ENCODE results near the gene MAPKAPK3.

Gene MAPKAPK3

DNA sequence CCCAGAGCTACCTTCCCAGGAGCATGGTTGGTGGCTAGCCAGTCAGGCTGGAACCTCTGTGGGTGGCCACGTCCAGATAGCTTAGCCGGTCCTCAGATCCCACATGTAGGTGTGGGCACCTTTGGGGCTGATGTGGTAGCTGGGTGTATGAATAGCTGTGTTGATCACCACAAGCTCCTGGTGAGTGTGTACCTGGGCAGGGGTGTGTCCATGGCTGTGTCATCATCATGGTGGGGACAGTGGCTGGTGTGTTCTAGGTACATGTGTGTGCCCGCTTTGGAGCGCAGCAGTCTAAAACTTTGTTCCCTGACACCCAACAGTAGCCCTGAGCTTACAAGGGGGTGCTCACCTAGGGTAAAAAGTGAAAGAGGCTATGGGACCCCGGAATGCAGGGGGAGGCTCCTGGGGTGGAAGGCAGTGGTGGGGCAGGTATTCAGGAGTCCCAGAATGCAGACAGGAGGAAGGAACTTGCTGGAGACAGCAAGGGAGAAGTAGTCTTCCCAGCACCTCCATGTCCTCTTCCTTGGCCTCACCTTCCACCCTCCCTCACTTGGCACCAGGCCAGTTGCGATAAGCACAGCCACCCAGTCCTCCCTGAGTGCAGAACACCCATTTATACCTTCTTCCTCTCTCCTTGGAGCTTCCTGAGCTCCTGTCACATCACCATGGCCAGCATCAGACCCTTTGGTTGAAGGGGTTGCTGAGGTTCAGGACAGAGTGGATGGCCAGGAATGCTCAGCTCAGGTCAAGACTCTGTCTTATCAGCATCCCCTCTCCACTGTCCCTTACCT, 6.6 kb upstream of the MAPKAPK3 start:
- Mint-ChIP-seq H3K27me3 (no peaks in the 10 kb centered on the region), H3K4me1 (ENCODE audit: low read depth) (peaks cover 60% of the 10 kb centered on the region), H3K4me3 (peak overlapping the region; percentile 99), H3K9me3 (no peaks in the 10 kb centered on the region), H3K27ac (peak overlapping the region; percentile 100), H3K36me3 (ENCODE audit: low read depth) (peaks cover 84% of the 10 kb centered on the region)

DNA sequence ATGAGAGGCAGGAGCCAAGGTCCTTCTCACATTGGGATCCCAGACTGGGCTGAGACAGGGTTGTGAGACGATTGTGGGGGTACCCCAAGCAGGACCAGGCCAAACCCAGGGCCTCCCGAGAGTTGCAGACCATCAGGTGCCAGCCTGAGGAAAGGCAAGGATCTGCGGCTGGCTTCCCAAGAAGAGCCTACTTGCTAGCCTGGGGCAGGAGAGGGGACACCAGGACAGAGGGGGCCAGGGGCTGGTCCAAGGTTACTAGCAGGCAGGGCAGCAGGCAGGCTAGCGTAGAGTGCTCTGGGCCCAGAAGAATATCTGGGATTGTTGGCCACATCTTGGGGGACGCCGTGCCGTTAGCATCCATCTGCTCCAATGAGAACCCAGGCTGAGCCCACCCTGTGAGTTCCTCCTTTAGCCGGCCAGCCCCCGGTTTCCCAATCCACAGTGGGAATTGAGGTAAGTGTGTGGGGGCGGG, 5.9 kb upstream of the MAPKAPK3 start:
- peak overlapping the region; percentile 99 for H3K4me3 Mint-ChIP-seq
- peaks cover 77% of the 10 kb centered on the region for H3K36me3 Mint-ChIP-seq (ENCODE audit: low read depth)
- no peaks in the 10 kb centered on the region for H3K9me3 Mint-ChIP-seq
- H3K27ac Mint-ChIP-seq: peak overlapping the region; percentile 100
- H3K27me3 Mint-ChIP-seq: no peaks in the 10 kb centered on the region
- peaks cover 60% of the 10 kb centered on the region for H3K4me1 Mint-ChIP-seq (ENCODE audit: low read depth)

DNA sequence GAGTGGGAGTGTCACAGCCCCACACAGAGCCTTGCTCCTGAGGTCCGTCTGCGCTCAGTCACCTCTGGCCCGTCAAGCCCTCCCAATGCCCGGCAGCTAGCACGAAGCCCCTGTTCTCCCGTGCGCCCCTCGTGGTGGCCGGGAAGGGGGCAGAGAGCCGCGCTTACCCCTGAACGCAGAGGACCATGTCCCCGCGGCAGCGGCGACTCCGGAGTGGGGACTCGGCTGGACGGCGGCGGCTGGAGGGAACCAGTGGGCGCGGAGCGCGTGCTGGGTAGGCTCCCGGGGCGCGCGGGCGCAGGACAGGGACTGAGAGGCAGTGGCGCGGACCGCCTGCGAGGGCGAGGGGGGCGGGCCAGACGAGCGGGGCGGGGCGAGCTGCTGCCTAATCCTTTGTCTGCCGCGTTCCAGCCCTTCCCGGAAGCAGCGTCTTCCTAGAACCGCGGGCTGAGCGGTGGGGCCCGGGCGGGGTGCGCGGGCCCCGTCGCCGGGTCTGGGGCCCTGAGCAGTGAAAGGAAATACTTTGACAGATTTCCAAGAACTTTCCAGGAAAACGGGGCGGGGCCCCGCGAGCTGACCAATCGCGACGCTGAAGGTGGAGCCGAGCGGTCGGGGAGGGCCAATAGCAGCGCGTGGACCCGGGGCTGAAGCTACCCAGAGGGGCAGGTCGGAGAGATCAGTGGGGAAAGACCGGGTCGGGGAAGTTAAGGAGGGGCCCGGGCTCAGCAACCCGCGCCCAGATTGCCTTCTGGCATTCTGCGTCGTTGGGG, 5.3 kb upstream of the MAPKAPK3 start, which contains the start of gene CISH:
Gene CISH, minus strand, starts transcription at position 311 of the 770 bp plus-strand sequence. Its CDS starts 124 bp downstream, at position 187.
- peak within 1 kb of the TSS; percentile 99 for H3K4me3 Mint-ChIP-seq
- H3K9me3 Mint-ChIP-seq: no peaks in the 10 kb centered on the region
- H3K4me1 Mint-ChIP-seq (ENCODE audit: low read depth): peaks cover 63% of the 10 kb centered on the region
- H3K27me3 Mint-ChIP-seq: no peaks in the 10 kb centered on the region
- peak within 1 kb of the TSS; percentile 100 for H3K27ac Mint-ChIP-seq
- H3K36me3 Mint-ChIP-seq (ENCODE audit: low read depth): peaks cover 71% of the 10 kb centered on the region

DNA sequence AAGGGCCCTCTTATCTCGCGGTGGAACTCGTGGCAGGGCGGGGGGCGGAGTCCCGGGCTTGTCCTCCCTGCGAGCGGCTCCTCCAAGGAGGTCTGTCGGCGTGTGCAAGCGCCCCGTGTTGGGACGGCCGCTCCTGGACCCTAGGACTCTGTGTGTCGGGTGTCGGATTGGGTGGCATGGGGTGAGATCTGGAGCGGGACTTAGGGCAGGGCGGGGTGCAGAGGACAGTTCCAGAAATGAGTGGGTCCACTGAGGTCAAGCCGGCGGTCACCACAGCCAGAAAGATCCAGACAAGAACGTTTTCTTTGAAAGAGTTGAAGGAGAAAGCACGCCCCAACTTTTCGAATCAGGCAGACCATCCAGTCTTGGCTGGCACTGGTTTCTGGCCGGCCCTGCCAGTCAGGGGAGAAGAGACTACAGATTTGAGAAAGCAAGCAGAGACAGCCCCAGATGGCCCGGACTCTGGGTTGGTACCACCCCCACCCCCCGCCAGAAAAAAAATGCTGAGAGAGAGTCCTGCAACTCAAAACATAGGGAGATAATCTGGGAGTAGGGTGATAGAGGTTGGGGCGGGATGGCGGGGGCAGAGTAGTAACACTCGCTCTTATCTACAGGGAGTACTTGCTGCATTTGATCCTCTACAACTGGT, 4.6 kb upstream of the MAPKAPK3 start:
- Mint-ChIP-seq H3K4me1 (ENCODE audit: low read depth) (peaks cover 63% of the 10 kb centered on the region), H3K27ac (peak overlapping the region; percentile 100), H3K36me3 (ENCODE audit: low read depth) (peaks cover 64% of the 10 kb centered on the region), H3K27me3 (no peaks in the 10 kb centered on the region), H3K4me3 (peak overlapping the region; percentile 99), H3K9me3 (no peaks in the 10 kb centered on the region)

DNA sequence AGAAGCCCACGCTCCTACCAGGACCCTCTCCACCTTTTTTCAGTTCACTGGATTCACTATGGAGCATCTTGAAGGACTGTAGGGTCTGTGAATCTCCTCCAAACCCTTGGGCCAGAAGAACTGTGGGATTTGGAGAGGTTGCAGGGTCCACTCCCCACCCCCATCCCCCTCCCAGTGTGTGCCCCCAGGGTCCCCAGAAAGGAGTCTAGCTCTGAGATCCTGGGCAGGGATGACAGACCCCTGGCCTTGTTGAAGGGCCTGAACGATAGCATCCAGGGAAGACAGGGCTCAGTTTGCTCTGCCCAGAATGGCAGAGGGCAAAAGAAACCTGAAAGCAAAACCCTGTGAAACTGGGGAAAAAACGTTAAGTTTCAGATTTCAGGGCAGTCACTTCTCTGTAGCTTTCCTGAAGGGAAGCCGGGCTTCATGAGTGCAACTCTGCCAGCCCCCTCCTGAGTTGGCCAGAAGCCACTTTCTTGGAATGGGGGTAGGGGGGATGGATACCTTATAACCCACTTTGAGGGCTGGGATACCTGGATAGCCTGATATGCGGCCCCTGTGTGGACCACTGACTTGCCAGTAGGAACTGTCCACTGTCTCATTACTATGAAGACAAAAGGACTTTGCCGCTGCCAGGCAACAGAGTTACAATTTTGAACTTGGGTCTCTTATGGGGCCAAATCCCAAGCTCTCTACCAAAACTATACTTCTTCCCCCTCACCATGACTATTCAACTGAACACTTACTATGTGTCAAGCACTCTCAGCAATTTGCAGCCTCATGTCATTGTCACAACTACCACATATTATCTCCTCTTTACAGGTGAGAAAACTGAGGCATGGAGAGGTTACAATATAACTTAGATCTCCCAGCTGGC, 3.7 kb upstream of the MAPKAPK3 start:
- Mint-ChIP-seq H3K4me1 (ENCODE audit: low read depth) (peaks cover 55% of the 10 kb centered on the region), H3K9me3 (no peaks in the 10 kb centered on the region), H3K4me3 (peak overlapping the region; percentile 99), H3K27ac (peak overlapping the region; percentile 100), H3K27me3 (no peaks in the 10 kb centered on the region), H3K36me3 (ENCODE audit: low read depth) (peaks cover 56% of the 10 kb centered on the region)

DNA sequence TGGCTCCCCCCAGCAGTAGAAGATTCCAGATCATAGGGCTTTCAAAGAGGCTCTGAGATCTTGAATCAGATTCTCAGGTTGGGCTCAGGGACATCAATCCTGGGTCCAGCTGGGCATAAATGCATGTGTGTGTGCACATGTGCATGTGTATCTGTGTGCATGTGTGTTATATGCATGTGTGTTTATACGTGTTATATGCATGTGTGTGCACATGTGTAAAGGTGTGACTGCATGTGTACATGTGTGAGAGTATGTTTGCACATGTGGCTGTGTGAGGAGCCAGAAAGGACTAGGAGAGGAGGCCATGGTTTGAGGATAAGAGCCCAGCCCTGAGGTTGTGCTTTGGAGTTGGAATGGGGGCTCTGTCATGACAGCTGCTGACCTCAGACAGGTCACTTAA, 1.8 kb upstream of the MAPKAPK3 start:
- peaks cover 62% of the 10 kb centered on the region for H3K4me1 Mint-ChIP-seq (ENCODE audit: low read depth)
- no peaks in the 10 kb centered on the region for H3K27me3 Mint-ChIP-seq
- H3K36me3 Mint-ChIP-seq (ENCODE audit: low read depth): peaks cover 43% of the 10 kb centered on the region
- peak overlapping the region; percentile 93 for H3K27ac Mint-ChIP-seq
- H3K4me3 Mint-ChIP-seq: peak overlapping the region; percentile 85
- H3K9me3 Mint-ChIP-seq: no peaks in the 10 kb centered on the region

DNA sequence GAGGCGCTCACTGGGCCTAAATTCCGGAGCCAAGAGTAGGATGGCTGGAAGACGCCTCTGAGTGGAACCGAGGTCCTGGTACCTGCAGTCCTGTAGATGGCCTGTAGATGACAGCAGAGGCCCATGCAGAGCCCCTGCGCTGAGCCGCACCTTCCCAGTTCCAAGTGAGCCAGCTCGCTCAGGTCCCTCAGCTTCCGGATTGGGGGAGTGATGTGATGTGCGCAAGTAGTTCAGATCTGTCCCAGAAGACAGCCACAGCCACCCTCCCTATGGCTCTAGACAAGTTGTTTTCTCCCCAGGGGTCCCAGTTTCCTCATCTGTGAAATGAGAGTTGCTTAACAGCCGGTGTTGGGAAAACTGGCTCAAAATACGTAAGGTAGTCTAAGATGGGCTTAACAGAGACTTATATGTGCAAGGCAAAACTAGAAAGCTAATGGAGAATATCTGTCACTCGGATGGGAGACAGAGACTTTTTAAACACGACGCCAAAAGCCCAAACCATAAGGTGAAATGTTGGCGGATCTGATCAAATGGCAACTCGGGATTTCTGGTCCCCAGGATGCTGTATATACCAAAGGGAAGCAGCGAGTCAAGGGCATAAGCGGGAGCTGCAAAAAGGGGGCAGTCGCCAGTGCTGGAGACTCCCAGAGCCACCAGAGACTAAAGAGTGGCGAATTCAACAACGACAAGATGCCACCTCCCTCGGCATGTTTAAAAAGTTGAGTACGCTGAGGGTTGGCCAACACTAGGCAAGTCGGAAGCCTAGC, 765 bp upstream of the MAPKAPK3 start:
- peaks cover 72% of the 10 kb centered on the region for H3K4me1 Mint-ChIP-seq (ENCODE audit: low read depth)
- H3K4me3 Mint-ChIP-seq: peak overlapping the region; percentile 85
- peak overlapping the region; percentile 93 for H3K27ac Mint-ChIP-seq
- peaks cover 43% of the 10 kb centered on the region for H3K36me3 Mint-ChIP-seq (ENCODE audit: low read depth)
- no peaks in the 10 kb centered on the region for H3K27me3 Mint-ChIP-seq
- no peaks in the 10 kb centered on the region for H3K9me3 Mint-ChIP-seq

DNA sequence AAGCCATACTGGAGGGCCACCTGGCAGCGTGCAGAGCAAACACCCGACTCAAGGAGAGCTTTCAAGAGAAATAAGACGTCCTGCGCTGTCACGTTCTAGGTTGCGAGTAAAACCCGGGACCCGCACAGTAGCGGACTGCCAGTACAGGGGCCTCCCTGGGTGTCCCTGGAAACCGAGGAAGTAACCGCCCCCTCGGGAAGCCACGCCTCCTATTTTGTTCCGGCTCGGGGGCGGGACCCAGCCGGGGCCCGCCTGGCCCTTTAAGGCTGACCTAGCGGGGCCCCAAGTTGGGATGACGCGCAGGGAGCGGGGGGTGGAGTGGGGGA, 218 bp upstream of the MAPKAPK3 start:
- H3K4me1 Mint-ChIP-seq (ENCODE audit: low read depth): peaks cover 73% of the 10 kb centered on the region
- H3K27me3 Mint-ChIP-seq: no peaks in the 10 kb centered on the region
- H3K4me3 Mint-ChIP-seq: peak overlapping the region; percentile 85
- peaks cover 40% of the 10 kb centered on the region for H3K36me3 Mint-ChIP-seq (ENCODE audit: low read depth)
- peak overlapping the region; percentile 93 for H3K27ac Mint-ChIP-seq
- H3K9me3 Mint-ChIP-seq: no peaks in the 10 kb centered on the region

DNA sequence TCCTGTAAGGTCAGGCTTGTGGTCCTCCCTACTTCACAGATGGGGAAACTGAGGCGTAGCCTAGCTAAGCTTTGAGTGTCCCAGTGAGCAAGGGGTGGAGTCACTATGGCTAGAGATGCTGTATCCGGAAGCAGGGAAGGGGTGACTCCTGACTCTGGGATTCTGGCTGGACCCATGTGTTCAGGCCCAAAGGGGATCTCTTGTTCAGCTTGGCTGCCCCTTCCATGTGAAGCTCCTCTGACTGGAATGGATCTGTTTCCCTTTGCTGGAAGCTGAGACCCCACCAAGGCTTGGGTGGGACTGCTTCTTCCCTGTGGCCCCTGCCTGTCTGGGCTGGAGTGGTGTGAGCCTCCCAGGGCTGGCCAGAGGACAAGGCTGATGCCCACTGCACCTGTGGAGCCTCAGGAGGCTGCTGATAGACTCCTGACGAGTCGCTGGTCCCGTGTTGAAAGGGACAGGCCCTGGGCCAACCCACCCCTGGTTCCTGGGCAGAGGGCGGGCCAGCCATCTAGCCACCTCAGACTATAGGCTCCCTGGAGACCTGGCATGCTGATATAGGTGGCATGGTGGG, 1.0 kb downstream of the MAPKAPK3 start:
- Mint-ChIP-seq H3K27me3 (no peaks in the 10 kb centered on the region), H3K4me3 (peak overlapping the region; percentile 93), H3K9me3 (no peaks in the 10 kb centered on the region)

DNA sequence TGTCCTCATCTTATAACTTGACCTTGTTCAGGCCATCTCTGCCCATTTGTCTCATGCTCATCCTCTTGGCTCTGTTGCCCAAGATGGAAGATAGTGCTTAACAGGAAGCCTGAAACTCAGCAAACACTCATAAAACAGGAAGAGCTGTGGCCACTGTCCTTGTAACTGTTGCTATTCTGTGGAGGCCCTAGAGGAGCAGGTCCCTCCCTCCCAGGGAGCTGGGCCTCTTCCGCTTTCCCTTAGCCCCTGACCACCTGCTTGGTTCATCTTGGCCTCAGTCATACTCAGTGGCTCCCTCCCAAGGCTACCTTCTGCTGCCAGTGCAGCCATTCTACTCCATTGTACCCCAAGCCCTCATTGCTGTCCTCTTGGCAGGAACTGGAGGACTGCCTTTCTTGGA, 3.5 kb downstream of the MAPKAPK3 start:
- Mint-ChIP-seq H3K9me3 (no peaks in the 10 kb centered on the region), H3K36me3 (ENCODE audit: low read depth) (peaks cover 38% of the 10 kb centered on the region), H3K27ac (peak overlapping the region; percentile 86), H3K4me3 (peak overlapping the region; percentile 93), H3K27me3 (no peaks in the 10 kb centered on the region), H3K4me1 (ENCODE audit: low read depth) (peaks cover 79% of the 10 kb centered on the region)

More for the DNA sequence above, 1.0 kb downstream of the MAPKAPK3 start:
- Mint-ChIP-seq H3K36me3 (ENCODE audit: low read depth) (peaks cover 33% of the 10 kb centered on the region), H3K4me1 (ENCODE audit: low read depth) (peaks cover 75% of the 10 kb centered on the region), H3K27ac (peak overlapping the region; percentile 81)

DNA sequence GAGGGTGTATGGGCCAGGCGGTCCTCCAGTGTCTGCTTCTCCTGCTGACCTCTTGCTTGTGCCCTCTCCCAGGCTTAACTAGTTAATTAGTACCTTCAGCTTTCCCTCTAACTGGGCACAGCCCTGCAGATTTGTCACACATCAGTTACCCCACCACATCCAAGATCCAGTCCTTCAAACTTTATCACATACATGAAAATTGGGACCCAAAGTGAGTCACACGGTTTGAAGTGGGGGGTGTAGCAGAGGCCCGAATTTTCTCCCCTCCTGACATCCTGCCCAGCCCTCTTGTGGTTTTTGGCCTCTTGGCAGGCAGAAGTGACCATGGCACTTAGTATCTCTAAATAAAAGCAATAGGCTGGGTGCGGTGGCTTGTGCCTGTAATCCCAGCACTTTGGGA, 3.9 kb downstream of the MAPKAPK3 start:
- no peaks in the 10 kb centered on the region for H3K9me3 Mint-ChIP-seq
- H3K27me3 Mint-ChIP-seq: no peaks in the 10 kb centered on the region
- H3K36me3 Mint-ChIP-seq (ENCODE audit: low read depth): peaks cover 41% of the 10 kb centered on the region
- H3K4me1 Mint-ChIP-seq (ENCODE audit: low read depth): peaks cover 79% of the 10 kb centered on the region
- H3K27ac Mint-ChIP-seq: peak overlapping the region; percentile 86
- H3K4me3 Mint-ChIP-seq: peak overlapping the region; percentile 93

DNA sequence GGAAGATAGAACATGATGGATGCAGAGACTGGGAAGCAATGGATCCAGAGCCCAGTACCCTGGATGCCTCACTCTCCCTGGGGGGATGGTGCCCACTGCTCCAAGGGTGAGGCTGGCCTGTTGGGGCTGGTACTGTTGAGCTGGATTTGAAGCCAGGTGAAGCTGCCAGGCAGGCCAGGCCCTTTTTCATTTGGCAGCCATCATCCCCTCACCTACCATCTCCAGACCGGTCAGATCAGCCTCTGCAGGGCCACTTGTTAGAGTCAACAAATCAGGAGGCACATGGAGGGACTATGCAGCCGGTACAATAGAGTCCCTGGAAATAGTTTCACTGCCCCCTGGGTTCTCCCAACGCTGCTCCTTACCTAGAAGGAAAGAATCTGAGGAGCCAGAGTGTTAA, 5.9 kb downstream of the MAPKAPK3 start:
- Mint-ChIP-seq H3K27ac (peak overlapping the region; percentile 92), H3K36me3 (ENCODE audit: low read depth) (peaks cover 53% of the 10 kb centered on the region), H3K27me3 (no peaks in the 10 kb centered on the region), H3K4me1 (ENCODE audit: low read depth) (peaks cover 89% of the 10 kb centered on the region), H3K9me3 (no peaks in the 10 kb centered on the region), H3K4me3 (peak overlapping the region; percentile 77)

DNA sequence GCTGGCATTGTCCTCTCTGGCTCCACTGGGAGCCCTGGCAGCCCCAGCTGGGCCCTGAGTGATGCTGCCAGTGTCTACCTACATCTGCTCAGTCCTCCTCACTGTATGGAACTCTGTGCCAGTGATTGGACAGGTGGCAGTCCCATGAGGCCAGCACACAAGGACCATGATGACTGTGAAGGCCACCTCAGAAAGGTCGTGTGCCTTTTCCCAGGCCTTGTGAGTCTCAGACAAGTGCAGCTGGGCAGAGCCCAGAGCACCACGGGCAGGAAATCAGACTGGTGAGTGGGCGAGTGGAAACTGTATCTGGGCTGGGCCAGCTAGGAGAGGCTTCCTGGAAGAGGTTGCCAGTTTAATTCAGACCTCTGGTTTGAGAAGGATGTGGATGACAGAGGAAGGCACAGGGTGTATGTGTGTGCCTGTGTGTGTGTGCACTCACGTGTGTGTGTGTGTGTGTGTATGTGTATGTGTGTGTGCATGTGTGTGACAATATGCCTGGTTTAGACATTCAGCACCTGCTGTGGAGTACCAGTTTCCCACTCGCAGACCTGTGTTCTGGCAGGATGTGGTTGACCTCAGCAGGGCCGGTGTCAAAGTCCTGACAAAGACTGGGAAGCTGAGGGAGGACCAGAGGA, 7.0 kb downstream of the MAPKAPK3 start:
- Mint-ChIP-seq H3K27ac (peak overlapping the region; percentile 92), H3K4me3 (peak overlapping the region; percentile 77), H3K36me3 (ENCODE audit: low read depth) (peaks cover 58% of the 10 kb centered on the region), H3K27me3 (no peaks in the 10 kb centered on the region), H3K9me3 (no peaks in the 10 kb centered on the region), H3K4me1 (ENCODE audit: low read depth) (peaks cover 94% of the 10 kb centered on the region)
